Peyer's patch (tissue), 4 donors: ENCODE results near the gene SBNO1.

Source experiments
- POLR2A ChIP-seq, 2 donors: fragments of 450-650 bp; IDR thresholded peaks; one replicate each; pipeline ENCODE4 v1.5.1; 2017; ENCODE audit warnings: antibody characterized with exemption in 2 of 2, mild to moderate bottlenecking in 2 of 2, moderate library complexity in 2 of 2
- TF ChIP-seq, protein P1 (sequence below), 6 experiments: fragments of 450-650 bp in 4 of 6; fragments of 200-600 bp in 2 of 6; sonication (generic) in 1 of 6; IDR thresholded peaks; one replicate each; pipeline ENCODE4 v1.5.1; 2017 to 2019; ENCODE audit warnings: antibody characterized with exemption in 6 of 6, mild to moderate bottlenecking in 3 of 6, moderate library complexity in 1 of 6

DNA sequence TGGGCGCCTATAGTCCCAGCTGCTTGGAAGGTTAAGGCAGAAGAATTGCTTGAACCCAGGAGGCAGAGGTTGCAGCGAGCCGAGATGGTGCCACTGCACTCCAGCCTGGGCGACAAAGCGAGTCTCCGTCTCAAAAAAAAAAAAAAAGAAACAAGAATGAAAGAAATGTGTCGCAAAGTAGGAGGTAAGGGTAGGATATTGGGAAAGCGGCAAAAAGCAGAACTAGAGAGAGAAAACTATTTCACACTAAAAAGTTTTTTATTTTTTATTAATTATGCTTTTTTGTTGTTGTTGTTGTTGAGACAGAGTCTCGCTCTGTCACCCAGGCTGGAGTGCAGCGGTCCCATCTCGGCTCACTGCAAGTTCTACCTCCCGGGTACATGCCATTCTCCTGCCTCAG, 17.7 kb downstream of the SBNO1 start:
- TF ChIP-seq, protein P1, sequence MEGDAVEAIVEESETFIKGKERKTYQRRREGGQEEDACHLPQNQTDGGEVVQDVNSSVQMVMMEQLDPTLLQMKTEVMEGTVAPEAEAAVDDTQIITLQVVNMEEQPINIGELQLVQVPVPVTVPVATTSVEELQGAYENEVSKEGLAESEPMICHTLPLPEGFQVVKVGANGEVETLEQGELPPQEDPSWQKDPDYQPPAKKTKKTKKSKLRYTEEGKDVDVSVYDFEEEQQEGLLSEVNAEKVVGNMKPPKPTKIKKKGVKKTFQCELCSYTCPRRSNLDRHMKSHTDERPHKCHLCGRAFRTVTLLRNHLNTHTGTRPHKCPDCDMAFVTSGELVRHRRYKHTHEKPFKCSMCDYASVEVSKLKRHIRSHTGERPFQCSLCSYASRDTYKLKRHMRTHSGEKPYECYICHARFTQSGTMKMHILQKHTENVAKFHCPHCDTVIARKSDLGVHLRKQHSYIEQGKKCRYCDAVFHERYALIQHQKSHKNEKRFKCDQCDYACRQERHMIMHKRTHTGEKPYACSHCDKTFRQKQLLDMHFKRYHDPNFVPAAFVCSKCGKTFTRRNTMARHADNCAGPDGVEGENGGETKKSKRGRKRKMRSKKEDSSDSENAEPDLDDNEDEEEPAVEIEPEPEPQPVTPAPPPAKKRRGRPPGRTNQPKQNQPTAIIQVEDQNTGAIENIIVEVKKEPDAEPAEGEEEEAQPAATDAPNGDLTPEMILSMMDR (IDR thresholded peaks at IDR 0.05): no peak
- no peak for TF ChIP-seq POLR2A (IDR thresholded peaks at IDR 0.05)
